ENCODE measurements around the gene PCP4L1. TPM values are rescaled to one million over a fixed set of nuclear protein-coding genes. Genes with fewer than 3 reads are reported as not detected.

Gene PCP4L1
- total RNA-seq, 1 experiment from 2014 or later, result 0.83 TPM

DNA sequence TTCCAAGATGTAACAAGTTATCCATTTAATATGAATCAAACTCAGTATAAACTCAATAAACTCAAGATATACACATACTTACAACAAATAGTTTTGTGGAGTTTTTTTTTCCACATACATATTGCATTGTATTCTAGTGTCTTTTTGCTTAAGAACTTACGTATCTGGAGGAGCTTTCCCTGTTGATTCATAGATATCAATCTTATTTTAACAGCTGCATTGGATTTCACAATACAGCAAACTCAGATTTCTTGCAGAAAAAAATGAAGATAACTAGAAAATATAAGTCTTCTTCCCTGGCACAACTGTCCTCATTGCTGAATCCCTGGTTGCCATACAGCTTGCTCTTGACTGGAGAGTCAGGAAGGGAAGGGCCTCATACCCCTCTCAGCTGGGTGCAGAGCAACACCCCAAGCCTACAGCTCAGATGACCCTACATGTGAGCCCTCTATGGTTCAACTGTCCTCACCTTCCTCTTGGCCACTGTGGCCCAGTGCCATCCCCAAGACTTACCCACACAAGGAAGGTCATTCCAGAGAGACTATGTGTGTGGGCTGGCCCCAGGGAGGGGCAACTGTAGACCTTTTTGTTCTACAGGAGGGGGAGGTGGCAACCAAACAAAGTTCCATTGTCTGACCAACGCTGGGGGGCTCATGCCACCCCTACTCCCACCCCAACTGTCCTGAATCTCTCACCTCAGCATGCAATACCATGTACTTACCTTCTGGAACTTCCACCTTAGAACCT lies 49.5 kb downstream of the PCP4L1 start:
- no peak for DNase-seq
- Histone ChIP-seq H2AK5ac (ENCODE audit: insufficient read length, low read length) (no peak overlapping the region), H2BK120ac (ENCODE audit: low read depth, low read length, poor library complexity, severe bottlenecking) (no peak overlapping the region), H2BK20ac (ENCODE audit: low read depth, low read length, poor library complexity, severe bottlenecking) (no peak overlapping the region), H2BK5ac (ENCODE audit: insufficient read length, low read length) (no peak overlapping the region), H4K8ac (replicated peaks; ENCODE audit: insufficient read length, low read depth, low read length) (no peak overlapping the region), H3K9ac (ENCODE audit: extremely low read depth, insufficient read length, low read length) (no peak overlapping the region), H3K23me2 (ENCODE audit: insufficient read length, low read depth, low read length, poor library complexity, severe bottlenecking) (peaks cover 8% of the 10 kb centered on the region), H3K23ac (ENCODE audit: insufficient read length, low read depth, low read length) (no peak overlapping the region), H4K5ac (ENCODE audit: insufficient read length, low read depth, low read length) (no peak overlapping the region), H2BK12ac (ENCODE audit: insufficient read length, low read depth, low read length) (no peak overlapping the region), H2AFZ (ENCODE audit: low read length) (no peak overlapping the region), H3K9me3 (ENCODE audit: control insufficient read depth, low read depth, low read length) (no peaks in the 10 kb centered on the region), H3T11ph (ENCODE audit: low read length) (no peak overlapping the region), H2BK15ac (ENCODE audit: low read depth, low read length) (no peak overlapping the region), H3K4ac (ENCODE audit: low read depth, low read length) (no peak overlapping the region), H3K27ac (ENCODE audit: insufficient read length, low read depth, low read length) (no peak overlapping the region), H3K4me2 (ENCODE audit: insufficient read depth, insufficient read length, low read length) (no peak overlapping the region), H3K79me1 (ENCODE audit: insufficient read depth, low read depth, low read length, poor library complexity, severe bottlenecking) (no peaks in the 10 kb centered on the region), H3K14ac (ENCODE audit: insufficient read depth, low read length) (no peak overlapping the region), H4K20me1 (ENCODE audit: control insufficient read depth, insufficient read depth, insufficient read length) (no peaks in the 10 kb centered on the region), H3K79me2 (ENCODE audit: insufficient read depth, low read length) (no peaks in the 10 kb centered on the region), H3K18ac (ENCODE audit: insufficient read length, low read depth, low read length) (no peak overlapping the region), H3K56ac (ENCODE audit: insufficient read length, low read depth, low read length) (no peak overlapping the region), H3K27me3 (ENCODE audit: insufficient read depth, low read length) (no peaks in the 10 kb centered on the region), H3K4me1 (ENCODE audit: insufficient read depth, low read length) (peaks cover 6% of the 10 kb centered on the region; the same call in 1 of the 2 replicates), H4K91ac (ENCODE audit: insufficient read length, low read depth, low read length) (no peak overlapping the region)
- peaks cover 3% of the 10 kb centered on the region; the same call in 1 of the 2 replicates for H3K27me3 Mint-ChIP-seq (ENCODE audit: low read depth)
- H3K36me3 Mint-ChIP-seq (ENCODE audit: insufficient read depth in 1 of 3, low read depth in 3 of 3), result no peaks in the 10 kb centered on the region
- H3K9me3 Mint-ChIP-seq, result no peaks in the 10 kb centered on the region
- no CpG with 5 or more reads among the region's 2 CpGs for WGBS (ENCODE audit: extremely low coverage, insufficient read length, low lambda C conversion rate)
- H3K4me1 Mint-ChIP-seq, result peaks cover 31 to 48% of the 10 kb centered on the region in 2 experiments
- no peak overlapping the region; a peak in 1 of 5 replicates for H3K4me3 Mint-ChIP-seq
- no peak for TF ChIP-seq CTCF (conservative IDR thresholded peaks at IDR 0.05)
- H3K27ac Mint-ChIP-seq, result no peak overlapping the region
